ENCODE data around the gene TTC22.
A peak's percentile ranks its signal among the peaks of the same experiment; 100 is the strongest.

TTC22 gene

DNA sequence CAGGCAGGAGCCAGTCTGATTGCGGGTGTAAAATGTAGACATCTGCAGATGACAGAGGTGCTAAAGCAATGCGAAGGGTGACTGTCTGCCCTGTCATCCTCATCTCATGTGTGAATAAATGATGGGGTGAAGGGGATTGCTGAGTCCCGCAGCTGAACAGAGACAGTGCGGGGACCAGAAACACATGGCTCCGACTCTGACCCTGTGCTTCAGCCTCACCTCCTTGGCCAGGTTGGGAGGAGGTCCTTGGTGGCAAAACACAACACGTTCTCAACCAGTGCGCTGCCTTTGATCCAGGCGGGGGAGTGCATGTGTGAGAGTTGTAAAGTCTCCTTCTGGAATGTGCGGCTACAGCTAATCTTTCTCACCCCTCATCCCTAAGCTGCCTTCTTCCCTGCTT, 32.0 kb upstream of the TTC22 start:
- DNase-seq: no peak

DNA sequence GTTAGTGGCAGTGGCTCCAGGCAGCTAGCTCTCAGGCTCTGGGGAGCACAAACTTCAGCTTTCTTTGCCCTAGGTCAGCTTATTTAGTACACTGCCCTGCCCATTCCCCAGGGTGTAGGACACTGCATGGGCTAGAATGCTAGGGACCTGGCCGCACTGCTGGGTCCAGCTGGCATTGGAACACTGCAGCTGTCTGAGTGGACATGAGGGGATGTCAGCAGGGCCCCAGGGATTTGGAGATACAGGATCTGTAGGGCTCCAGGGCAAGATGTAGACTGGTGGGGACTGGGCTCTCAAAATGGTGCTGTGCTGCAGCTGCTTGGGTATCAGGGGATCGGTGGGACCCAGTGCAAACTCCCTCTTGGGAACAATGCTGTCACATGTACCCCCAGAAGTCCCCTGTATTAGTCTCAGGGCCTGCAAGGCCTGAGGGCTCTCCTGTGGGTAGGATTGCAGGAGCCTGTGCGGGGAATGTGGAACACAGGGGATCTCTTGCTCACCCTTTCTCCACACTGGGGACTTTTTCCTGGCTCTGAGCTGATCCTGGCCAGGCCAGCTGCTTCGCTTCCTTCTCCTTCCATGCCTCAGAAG, 25.2 kb upstream of the TTC22 start:
- DNase-seq: no peak

DNA sequence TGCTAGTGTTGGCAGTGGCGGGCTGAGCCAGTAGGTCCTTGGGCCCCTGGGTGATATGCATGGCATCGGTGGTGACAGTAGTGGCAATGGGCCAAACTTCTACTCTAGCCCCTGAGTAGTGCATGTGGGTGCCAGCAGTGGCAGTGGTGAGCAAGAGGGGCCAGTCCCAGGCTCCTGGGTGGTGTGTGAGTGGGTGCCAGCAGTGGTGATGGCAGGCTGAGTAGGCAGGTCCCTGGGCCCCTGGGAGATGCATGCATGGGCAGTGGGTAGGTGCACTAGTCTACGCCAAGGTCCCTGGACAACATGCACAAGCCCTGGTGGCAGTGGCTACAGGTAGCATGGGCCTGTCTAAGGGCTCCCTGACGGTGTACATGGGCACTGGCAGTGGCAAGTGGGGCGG, 24.6 kb upstream of the TTC22 start:
- no peak for DNase-seq

DNA sequence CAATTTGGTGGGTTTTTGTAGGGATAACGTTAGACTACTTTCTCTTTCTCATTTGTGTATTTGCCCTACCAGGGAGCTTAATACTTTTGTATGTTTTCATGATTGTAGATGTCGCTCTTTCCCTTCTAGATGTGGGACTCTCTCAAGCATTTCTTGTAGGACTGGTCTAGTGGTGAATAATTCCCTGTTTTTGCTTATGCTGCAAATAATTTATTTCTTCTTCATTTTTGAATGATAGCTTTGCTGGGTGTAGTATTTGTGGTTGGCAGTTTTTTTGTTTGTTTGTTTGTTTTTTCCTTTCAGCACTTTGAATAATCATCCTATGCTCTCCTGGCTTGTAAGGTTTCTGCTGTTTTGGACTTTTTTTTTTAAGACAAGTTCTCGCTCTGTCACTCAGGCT, 22.5 kb upstream of the TTC22 start:
- no peak for DNase-seq

DNA sequence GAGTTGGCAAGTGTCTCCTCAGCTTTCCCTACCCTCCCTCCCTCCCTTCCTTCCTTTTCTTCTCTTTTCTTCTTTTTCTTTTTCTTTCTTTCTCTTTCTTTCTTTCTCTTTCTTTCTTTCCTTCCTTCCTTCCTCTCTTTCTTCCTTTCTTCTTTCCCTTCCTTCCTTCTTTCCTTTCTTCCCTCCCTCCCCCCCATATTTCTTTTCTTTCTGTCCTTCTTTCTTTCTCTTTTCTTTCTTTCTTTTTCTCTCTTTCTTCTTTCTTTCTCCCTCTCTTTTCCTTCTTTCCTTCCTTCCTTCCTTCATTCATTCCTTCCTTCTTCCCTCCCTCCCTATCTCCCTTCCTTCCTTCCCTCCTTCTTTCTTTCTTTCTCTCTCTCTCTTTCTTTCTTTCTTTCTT, 18.6 kb upstream of the TTC22 start:
- DNase-seq: no peak

DNA sequence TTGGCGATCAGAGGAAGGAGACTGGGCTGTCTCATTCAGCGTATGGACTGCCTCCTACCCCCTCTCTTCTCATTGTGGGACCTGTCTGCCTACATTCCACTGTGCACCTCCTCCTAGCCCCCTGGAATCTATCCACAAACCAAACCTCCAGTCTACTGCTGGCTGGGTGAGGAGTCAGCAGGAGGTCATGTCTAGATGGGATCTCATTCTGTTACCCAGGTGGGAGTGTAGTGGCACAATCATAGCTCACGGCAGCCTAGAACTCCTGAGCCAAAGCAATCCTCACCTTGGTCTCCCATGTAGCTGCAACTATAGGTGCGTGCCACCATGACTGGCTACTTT, 18.0 kb upstream of the TTC22 start:
- no peak for DNase-seq

DNA sequence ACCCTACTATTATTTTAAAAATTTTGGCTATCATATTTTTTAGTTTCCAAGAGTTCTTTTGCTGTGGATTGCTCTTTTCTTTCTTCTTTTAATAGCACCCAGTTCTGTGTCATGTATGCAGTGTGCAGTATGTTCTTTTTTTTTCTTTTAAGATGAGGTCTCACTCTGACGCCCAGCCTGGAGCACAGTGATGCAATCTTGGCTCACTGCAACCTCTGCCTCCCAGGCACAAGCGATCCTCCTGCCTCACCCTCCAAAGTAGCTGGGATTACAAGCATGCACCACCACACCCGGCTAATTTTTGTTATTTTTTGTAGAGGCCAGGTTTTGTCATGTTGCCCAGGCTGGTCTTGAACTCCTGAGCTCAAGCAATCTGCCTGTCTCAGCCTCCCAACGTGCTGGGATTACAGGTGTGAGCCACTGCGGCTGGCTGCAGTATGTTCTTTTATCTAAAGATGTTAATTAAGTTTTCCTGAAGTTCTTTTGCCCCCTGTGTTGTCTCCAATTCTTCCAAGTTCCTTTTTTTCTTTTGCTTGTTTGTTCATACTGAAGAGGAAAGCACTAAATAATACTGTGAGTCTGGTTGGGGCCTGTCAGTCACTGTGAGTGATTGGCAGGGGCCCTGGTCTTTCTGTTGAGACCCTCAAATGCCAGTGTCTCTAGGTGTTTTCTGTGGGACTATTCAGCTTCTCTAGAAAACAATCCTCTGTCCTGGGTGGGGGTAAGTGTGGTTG, 17.5 kb upstream of the TTC22 start:
- DNase-seq: no peak

DNA sequence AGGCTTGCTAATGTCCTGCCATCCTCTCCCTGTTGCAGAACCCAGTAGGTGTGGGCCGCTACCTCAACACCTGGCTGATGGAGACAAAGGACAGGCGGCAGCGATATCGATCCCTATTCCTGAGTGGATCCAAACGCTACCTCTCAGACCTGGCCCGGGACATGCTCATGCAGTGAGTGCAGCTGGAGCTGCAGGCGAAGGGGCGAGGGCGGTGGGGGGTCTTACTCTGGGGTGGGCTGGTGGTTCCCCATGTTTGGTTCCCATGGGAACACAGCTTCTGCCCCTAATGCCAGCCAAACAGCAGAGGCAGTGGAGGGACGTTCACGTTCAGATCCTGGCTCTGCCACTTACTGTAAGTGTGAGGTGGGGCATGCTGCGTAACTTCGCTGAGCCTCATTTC, 15.8 kb upstream of the TTC22 start:
- DNase-seq: no peak

DNA sequence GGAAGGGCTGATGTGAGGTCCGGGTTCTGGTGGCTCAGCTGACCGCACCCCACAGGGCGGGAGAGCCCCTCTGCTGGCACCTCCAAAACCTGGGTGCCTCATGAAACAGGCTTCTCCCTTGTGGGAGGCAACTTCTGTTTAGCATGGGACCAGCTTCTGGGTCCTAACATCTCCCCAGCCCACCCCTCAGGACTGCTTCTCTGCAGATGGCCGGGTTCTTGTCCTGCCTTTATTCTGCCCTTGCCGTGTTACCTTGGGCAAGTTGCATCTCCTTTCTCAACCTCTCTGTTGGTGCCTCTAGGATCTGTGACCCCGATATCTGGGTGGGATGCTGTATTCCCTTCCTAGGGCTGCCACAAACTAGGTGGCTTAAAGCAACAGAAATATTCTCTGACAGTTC, 15.0 kb upstream of the TTC22 start:
- DNase-seq: no peak

DNA sequence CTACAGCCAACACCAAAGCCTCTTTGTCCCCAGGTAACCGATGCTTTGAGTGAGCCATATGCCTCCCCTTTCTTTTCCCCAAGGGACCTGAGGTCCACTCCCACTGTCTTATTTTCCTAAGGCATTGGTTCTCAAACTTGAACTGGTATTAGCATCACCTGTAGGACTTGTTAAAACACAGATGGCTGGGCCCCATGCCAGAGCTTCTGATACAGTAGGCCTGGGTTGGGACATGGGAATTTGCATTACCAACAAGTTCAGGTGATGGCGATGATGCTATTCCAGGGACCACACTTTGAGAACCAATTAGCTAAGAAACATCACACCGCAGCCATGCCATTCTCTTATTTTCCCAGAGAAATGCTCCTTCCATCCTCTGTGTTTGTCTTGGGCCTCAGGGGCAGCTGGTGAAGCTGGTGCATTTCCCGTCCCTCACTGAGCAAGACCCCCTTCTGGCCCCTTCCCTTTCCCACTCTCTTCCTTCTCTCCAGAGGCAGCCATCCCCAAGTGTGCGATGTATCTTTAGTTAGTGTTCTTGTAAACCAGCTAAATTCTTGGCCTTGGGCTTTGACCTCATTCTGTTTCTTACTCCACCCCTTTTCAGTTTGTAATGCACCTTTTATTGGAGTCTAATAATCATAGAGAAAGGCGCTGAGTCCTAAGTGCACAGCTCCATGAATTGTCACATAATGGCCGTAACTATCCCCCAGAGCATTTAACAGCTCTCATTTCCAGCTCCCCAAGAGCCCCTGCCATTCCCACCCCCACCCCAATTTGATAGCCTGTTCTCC, 14.2 kb upstream of the TTC22 start:
- no peak for DNase-seq

DNA sequence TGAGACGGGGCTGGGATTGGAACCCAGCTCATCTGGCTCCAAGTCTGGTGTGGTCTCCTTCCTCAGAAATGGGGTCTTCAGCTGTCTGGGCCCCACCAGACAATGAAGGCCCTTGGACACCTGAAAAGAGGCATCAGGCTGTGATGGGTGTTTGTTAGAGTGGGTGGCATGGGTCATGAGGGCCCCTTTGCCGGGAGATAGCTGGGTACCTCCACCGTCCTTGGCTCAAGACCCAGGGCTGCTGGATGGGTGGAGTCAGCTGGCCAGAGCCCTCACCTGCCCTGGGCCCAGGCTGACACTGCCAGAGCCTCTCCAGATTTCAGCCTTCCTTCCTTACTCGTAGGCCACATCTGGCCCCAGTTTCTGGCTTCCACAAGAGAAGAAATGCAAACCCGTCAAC, 13.4 kb upstream of the TTC22 start:
- no peak for DNase-seq

DNA sequence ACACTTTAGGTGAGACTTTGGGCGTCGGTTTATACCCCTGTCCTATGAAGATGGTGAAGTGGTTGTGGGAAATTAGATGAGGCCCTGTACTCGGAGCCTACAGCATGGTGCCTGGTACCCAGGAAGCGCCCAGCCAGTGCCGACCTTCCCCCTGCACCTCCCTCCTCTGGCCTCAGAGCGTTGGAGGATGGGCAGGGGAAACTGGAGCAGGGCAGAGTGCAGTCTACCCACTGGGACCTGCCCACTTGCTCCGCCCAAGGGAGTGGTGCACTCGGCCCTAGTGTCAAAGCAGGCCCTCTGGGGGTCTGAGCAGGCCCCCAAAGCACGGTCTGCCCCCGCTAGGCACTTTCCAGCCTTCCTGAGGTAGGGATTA, 13.0 kb upstream of the TTC22 start:
- no peak for DNase-seq

DNA sequence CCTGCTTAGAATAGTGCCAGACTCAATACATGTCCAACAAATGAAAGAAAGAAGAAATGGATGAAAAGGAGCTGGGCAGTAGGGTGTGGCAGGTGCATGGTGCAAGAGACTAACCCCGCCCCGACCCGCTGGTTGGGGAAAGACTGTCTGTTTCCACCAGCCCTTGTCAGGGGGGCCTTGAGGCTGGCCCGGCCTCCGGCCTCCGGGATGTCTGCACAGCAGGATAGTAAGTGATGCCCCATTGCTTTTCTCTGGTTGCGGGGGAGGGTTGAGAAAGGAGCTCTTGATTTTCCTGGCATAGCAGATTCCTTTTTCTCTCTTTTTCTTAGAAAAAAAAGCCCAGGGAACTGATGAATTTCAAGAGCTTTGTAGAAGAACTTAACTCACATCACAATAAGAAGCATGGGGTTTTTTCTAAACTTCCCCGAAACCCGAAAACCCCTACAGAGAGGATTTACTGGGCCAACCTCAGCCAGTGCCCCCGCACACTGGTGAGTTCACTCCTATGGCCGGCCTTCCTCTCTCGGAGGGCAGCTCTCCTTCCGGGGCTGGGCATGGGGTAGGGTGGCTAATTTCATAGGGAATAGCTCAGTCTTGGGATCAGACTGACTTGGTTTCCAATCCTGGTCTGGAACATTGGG, 12.5 kb upstream of the TTC22 start:
- DNase-seq: no peak

DNA sequence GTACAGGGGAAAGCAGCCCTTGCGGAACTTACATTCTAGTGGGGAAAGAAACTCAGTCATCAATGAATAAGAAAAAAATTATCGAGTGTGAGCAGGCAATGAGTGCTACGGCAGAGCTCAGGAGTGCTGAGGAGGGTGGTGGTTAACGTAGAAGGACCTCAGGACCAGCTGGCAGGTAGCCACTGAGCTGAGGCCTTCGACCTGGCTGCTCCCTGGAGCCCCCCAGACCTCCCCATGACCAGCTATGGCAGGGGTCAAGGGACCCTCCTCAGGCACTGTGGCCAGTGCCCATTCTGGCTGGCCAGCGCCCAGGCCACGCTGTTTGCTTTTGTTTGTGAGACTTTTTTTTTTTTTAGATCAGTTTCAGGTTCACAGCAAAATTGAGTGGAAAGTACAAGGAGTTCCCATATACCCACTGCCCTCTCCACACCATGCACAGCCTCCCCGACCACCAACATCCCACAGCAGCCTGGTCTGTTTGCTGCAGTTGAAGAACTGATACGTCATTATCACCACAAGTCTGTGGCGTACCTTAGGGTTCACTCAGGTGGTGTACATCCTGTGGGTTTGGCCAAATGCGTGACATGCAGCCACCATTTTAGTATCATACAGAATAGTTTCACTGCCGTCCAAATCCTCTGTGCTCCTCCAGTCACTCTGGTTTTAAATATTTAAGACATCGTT, 11.8 kb upstream of the TTC22 start:
- DNase-seq: no peak

DNA sequence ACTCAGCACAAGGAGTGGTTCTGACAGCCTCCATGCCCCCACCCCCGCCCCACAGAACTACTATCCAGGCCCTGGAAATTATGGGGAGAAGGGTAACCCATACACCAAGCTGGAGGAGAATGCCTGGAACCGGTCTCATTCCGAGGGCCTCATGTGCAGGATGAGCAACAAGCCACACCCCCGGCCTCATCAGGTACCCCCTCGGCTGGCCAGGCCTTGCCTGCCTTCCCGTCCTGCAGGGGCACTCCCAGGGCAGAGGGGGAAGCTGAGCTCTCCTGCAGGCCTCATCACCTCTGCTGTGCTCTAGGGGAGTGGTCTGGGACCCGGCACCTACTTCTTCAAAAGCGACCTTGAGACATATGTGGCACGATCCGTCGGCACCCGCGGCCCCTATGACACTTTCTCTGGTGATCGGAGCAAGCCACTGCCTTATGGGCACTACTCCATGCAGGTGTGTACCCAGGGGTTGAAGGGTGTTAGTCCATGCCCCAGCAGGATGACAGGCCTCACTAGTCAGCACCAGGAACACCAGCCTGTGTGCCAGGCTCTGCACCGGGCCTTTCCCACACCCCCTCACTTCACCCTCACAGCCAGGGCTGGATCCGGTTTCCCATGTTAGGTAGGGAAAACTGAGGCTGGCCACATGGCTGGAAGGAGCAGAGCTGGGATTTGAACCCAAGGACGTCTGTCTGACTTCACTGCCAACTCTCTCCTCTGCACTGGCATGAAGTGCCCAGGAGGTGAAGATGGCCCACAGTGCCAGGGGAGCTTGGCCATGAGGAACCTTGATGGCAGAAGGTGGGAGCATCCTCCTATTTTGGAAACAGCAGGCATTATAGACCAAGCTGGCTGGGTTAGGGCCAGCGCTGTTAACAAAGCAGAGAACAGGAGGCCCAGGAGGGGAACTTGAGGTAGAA, 10.9 kb upstream of the TTC22 start:
- no peak for DNase-seq

DNA sequence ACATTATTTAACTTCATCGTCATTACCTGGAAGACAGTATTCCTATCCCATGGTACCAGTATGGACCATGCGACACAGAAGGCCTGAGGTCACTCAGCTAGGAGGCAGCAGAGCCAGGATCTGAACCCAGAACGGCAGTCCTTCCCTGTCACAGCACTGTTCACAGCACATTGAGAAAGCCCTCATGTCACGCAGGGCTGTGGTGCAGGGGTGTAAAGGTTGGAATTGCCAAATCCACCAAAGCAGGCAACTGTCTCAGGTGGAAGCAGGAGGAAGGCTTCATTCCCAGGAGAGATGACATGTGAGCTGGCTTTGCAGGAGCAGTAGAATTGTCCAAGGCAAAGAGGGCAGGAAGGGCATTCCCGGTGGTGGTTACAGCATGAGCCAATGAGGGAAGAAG, 9.9 kb upstream of the TTC22 start:
- DNase-seq: no peak

DNA sequence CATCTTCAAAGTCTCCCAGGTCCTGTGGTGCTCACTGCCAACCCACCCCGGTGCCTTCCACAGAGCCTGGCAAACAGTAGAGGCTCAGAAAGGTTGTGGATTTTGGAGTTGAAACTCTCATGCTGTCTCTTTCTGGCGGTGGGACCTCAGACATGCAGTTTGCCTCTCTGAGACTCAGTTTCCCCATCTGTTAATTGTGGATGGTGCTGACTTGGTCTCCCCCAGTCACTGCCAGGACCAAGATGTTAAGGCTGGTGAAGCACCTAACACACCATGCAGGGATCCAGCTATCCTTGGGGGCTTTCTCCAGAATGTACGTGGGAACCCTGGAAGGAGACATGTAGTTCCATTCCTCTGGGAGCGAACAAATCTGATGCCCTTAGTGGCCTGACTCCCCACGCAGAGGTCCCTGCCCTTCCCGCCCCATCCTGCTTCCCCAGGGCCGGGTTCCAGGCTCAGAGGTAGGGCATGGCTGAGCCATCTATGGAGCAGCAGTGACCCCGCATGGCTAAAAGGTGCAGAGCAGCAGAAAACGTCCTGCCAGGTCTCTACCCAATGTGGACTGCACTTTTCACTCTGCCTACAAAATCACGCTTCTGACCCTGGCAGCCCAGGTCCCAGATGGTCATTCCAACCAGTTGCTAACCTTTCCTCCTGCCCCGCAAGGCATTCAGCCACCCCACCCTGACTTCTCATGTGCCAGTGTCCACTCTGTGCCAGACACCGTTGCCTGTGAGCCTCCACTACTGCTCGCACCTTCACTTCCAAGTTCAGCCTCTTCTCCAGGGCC, 9.2 kb upstream of the TTC22 start:
- peak; percentile 50 for DNase-seq

DNA sequence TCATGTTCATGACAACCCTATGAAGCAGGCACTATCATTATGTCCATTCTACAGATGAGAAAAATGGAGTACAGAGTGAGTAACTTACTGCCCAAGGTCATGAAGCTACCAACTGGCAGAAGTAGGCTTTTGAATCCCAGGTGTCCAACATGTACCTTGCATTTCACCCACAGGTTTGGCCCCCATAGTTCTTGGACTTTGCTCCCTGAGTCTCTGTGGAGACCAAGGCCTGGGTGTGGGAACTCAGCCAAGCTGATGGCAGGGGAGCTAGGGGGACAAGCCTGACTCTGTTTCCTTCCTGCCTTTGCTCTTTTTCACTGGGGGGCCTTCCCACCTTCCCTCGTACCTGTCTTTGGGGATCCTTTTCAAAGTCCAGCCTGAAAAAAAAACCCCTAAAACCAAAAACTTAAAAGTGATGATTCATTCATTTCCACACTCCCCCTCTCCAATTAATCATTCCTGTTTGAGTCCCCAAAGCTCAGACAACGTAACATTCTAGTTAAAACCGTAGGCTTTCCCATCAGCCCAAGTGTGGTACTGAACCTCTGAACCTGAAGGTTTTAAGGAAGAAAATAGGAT, 8.5 kb upstream of the TTC22 start:
- DNase-seq: no peak

DNA sequence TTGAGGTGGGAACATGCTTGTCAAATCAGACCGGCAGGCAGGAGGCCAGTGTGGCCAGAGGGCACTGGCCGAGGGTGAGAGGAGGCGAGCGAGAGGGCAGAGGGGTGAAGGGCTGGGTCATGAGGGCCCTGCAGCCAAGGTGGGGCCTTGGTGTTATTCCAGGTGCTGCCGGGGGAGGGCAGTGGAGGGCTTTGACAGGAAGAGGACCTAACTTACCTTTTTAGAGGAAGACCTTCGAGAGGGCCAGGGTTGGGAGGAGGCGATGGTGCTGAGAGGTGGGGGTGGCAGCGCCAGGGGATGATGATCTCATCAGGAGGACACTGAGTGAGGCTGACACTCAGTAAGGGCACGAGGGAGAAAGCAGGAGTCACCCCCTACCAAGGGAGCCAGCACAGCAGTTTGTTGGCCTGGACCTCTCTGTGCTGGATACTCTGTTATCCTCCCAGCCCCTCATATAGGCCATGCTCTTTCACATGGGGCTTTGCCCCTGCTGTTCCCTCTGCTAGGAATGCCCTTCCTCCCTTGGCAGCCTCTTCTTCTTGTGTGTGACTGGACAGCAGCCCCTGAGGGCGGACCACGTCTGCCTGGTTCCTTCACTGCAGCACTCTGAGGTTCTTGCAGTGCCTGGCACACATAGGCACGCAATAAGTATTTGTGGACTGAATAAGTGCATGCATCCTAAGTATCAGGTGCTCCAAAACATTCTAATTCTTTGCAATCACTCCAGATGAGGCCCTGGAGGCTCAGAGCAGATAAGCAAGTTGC, 7.5 kb upstream of the TTC22 start:
- no peak for DNase-seq

DNA sequence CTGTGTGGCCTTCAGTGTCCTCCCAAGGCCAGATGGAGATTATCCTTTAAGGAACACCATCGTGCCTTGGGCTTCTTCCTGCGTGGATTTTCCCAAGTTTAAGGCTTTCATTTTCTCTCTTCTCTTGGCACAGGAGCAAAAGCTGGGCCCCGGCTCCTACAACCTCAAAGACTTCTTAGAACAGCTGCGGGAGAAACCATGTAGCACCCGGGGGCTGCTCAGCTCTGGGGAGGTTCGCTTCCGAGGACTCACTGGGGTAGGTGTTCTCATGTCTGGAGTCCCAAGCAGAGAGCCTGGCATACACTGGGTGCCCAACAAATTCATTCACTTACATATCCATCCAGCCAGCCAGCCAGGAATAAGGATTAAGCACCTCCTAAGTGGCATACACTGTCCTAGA, 6.6 kb upstream of the TTC22 start:
- DNase-seq: no peak

Data from NCI-H1436 (cell line).